ENCODE data around the gene TRAPPC10.
"Not testable (repeated sequence)": the region's sequence is repeated elsewhere in the genome, so short reads cannot be mapped to it uniquely, and the experiment has no call there.

Gene TRAPPC10

DNA sequence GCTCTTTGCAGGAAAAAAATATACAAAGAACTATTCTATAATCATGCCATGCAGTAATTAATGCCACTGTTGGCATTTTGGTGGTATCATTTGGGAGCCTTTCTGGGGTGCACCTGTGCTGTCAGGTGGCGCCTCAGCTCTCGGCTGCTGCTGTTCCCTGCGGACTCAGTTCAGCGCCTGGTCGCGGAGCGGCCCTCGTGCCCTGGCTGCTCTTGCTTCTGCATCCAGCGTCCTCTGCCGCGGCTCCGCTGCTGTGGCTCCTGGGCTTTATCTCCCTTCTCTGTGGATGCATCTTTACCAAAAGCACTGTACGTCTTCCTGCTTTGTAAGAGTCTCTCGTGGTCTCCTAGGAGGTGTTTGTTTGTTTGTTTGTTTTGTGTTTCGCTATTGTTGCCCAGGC, 60.0 kb downstream of the TRAPPC10 start:
- DNase-seq: no peak

DNA sequence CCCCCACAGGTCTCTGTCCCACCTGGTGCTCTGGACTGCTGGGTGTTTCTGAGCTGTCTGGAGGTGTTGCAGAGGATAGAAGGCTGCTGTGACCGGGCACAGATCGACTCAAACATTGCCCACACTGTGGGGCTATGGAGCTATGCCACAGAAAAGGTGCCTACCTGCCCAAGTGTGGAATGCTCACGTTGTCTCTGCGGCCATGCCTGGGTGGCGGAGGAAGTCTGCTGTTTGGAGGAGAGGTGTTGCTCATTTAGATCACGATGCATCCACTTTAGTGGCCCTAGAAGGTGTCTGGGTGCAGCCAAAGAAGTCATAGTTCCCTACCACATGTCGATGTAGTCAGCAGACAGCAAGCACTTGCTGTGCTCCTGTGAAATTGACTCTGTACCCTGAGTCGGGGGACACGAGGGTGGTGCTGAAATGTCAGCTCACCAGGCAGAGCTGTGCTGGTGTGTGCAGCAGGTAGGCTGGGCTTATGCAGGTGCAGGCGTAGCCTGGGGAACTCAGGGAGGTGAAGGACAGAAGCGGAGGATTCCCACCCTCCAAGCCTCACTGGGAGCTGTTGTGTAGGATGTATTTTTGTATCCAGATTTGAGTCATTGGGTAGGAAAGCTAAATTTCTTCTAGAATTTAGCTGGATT, 62.3 kb downstream of the TRAPPC10 start:
- no peak for DNase-seq

GRCh38 chr21:44076316-44076715, 64.2 kb downstream of the TRAPPC10 start:
- no peak for DNase-seq

GRCh38 chr21:44078411-44078981, 66.4 kb downstream of the TRAPPC10 start:
- DNase-seq: no peak

DNA sequence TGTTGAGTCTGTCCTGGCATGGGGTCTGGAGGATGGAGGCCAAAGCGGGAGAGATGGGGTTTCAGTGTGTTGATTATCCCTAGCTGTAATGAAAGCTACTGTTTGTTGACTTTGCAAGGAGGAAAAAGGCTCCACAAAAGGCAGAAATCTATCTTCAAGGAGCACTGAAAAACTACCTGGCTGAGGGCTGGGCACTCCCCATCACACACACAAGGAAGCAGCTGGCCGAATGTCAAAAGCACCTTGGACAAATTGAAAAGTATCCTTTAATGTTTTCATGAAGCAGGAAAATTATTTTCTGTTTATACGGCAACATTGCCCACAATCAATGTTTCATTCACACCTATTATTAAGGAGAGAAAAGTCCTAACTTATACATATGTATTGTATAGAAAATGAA, 67.3 kb downstream of the TRAPPC10 start:
- no peak for DNase-seq

DNA sequence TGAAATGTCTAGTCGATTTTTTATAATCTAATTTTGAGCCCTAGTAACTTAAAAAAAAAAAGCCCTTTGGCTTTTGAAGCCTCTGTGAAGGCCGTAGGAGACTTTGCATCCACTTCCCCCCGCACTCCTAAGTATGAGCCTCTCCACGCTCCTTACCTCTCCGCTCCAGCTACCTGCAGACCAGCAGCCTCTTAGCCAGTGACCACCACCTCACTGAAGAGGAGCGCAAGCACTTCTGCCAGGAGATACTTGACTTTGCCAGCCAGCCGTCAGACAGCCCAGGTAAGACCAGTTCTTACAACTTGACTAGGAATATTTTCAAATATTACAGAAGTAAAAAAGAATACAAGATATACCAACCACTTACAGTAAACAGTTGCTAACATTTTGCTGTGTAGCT, 67.7 kb downstream of the TRAPPC10 start:
- no peak for DNase-seq

DNA sequence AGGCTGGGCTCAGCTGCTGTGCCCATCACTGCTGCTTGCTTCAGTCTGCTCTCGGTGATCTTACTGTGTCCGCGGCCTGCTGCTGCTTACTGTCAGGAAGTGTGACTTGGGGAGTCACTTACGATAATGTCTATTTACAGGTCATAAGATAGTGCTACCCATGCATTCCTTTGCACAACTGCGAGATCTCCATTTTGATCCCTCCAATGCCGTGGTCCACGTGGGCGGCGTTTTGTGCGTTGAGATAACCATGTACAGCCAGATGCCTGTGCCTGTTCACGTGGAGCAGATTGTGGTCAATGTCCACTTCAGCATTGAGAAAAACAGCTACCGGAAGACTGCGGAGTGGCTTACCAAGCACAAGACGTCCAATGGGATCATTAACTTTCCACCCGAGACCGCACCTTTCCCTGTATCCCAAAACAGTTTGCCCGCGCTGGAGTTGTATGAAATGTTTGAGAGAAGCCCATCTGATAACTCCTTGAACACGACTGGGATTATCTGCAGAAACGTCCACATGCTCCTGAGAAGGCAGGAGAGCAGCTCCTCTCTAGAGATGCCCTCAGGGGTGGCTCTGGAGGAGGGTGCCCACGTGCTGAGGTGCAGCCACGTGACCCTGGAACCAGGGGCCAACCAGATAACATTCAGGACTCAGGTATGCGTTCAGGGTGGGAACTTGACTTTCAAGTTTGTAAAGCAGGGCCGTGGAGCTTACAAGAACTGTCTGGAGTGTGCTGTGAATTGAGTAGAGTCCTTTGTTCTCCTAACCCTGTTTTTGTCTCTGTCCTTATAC, 70.7 kb downstream of the TRAPPC10 start:
- DNase-seq: no peak

- DNase-seq: no peak
Observed at GRCh38 chr21:44083631-44084291, 71.7 kb downstream of the TRAPPC10 start.

- DNase-seq: no peak
Observed at GRCh38 chr21:44084496-44085241, 72.6 kb downstream of the TRAPPC10 start.

- no peak for DNase-seq
Observed at GRCh38 chr21:44085491-44086321, 73.6 kb downstream of the TRAPPC10 start.

GRCh38 chr21:44086636-44087425, 74.7 kb downstream of the TRAPPC10 start:
- no peak for DNase-seq

GRCh38 chr21:44087426-44088400, 75.6 kb downstream of the TRAPPC10 start:
- DNase-seq: no peak

DNA sequence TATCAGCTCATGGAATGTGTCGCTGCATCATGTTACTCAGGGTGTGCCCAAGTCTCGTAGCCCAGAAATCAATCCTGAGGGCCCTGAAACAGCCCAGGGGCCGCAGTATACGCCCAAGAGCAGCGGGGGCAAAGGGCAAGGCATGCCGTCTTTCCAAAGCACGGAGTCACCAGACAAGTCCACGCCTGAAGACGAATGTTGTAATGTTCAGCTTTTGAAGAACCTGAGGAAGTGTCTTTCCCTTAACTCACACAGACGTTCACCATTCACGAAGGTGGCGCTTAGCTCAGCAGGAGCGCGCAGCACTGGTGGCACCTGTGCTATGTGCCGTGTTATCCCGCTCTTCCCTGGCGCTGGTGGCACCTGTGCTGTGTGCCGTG, 76.3 kb downstream of the TRAPPC10 start:
- DNase-seq: no peak

GRCh38 chr21:44089001-44089911, 77.1 kb downstream of the TRAPPC10 start:
- no peak for DNase-seq

DNA sequence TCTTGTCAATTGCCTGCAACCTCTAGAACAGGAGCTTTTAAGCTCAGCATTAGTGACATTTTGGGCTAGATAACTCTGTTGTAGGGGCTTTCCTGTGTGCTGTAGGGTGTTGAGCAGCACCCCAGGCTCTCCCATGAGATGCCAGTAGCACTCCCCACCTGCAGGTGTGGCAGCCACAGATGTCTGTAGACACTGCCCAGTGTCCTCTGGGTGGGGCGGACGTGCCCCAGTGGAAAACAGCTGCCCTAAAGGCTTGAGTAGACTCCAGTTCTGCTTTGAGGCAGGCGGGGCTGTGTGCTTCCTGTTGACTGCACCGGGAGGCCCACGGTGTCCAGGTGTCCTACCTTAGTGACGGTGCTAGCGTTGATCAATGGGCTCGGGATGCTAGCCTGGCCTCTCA, 78.2 kb downstream of the TRAPPC10 start:
- no peak for DNase-seq

GRCh38 chr21:44092211-44092610, 80.1 kb downstream of the TRAPPC10 start:
- DNase-seq: no peak

- DNase-seq: no peak
Observed at GRCh38 chr21:44093761-44094160, 81.7 kb downstream of the TRAPPC10 start.

- no peak for DNase-seq
Observed at GRCh38 chr21:44094832-44095231, 82.7 kb downstream of the TRAPPC10 start.

- DNase-seq: not testable (repeated sequence)
Observed at GRCh38 chr21:44098507-44098906, 86.4 kb downstream of the TRAPPC10 start.
